DOHH2 (cell line): Measurements from ENCODE around the gene UNC5B.

ENCODE experiments used
- H3F3A ChIP-seq: fragments of 200-600 bp; sonication (generic), shearing (Covaris generic); 2 replicates; pipeline ENCODE4 v1.6.0; 2016; ENCODE audit warnings: antibody characterized with exemption, mild to moderate bottlenecking; ENCODE audit not compliant: control insufficient read depth, insufficient read depth
- H3K27ac ChIP-seq: fragments of 200-600 bp; sonication (generic); 2 replicates; pipeline ENCODE4 v1.5.1; 2014; ENCODE audit warnings: low read depth, mild to moderate bottlenecking, low read length, moderate library complexity
- H3K27me3 ChIP-seq: fragments of 200-600 bp; sonication (generic); 2 replicates; pipeline ENCODE4 v1.6.1; 2014; ENCODE audit warnings: mild to moderate bottlenecking, low read length, mixed read lengths; ENCODE audit not compliant: control insufficient read depth
- H3K36me3 ChIP-seq: fragments of 200-600 bp; sonication (generic); 2 replicates; pipeline ENCODE4 v1.6.1; 2014; ENCODE audit warnings: mild to moderate bottlenecking, low read length, moderate library complexity, mixed read lengths; ENCODE audit not compliant: control insufficient read depth
- H3K4me1 ChIP-seq: fragments of 200-600 bp; sonication (generic); 2 replicates; pipeline ENCODE4 v1.6.1; 2014; ENCODE audit warnings: mild to moderate bottlenecking, low read length, mixed read lengths; ENCODE audit not compliant: control insufficient read depth
- H3K4me2 ChIP-seq: fragments of 200-600 bp; sonication (generic); 2 replicates; pipeline ENCODE4 v1.6.0; 2014; ENCODE audit warnings: mild to moderate bottlenecking, low read length, moderate library complexity
- H3K4me3 ChIP-seq: fragments of 200-600 bp; sonication (generic); 2 replicates; pipeline ENCODE4 v1.5.1; 2014; ENCODE audit warnings: mild to moderate bottlenecking, low read length, mixed read lengths
- H3K79me2 ChIP-seq: fragments of 200-600 bp; sonication (generic); 2 replicates; pipeline ENCODE4 v1.6.1; 2014; ENCODE audit warnings: mild to moderate bottlenecking, low read length, mixed read lengths; ENCODE audit not compliant: control insufficient read depth
- H3K9me2 ChIP-seq: fragments of 200-600 bp; sonication (generic); replicated peaks from 2 replicates; pipeline ENCODE4 v1.6.1; 2014; ENCODE audit warnings: mild to moderate bottlenecking, low read length, mixed read lengths; ENCODE audit not compliant: control insufficient read depth
- H3K9me3 ChIP-seq: fragments of 200-600 bp; sonication (generic); 2 replicates; pipeline ENCODE4 v1.6.1; 2014; ENCODE audit warnings: antibody characterized with exemption, low read length, mixed read lengths; ENCODE audit not compliant: control insufficient read depth, insufficient read depth
- H4K20me1 ChIP-seq: fragments of 200-600 bp; sonication (generic); 2 replicates; pipeline ENCODE4 v1.6.0; 2014; ENCODE audit warnings: low read depth, mild to moderate bottlenecking, antibody characterized with exemption, low read length, moderate library complexity; ENCODE audit not compliant: control insufficient read depth, insufficient read depth
- EZH2phosphoT487 ChIP-seq: fragments of 200-600 bp; sonication (generic); IDR thresholded peaks from 2 replicates; pipeline ENCODE4 v1.6.1; 2017; ENCODE audit warnings: borderline replicate concordance, mild to moderate bottlenecking, antibody characterized with exemption, low read length, moderate library complexity, mixed read lengths
- TF ChIP-seq, protein P1 (sequence below): fragments of 200-600 bp; sonication (generic); IDR thresholded peaks from one replicate; pipeline ENCODE4 v1.5.1; 2014; ENCODE audit warnings: antibody characterized with exemption, mild to moderate bottlenecking, low read depth, low read length; ENCODE audit not compliant: poor library complexity, severe bottlenecking

The UNC5B gene

DNA sequence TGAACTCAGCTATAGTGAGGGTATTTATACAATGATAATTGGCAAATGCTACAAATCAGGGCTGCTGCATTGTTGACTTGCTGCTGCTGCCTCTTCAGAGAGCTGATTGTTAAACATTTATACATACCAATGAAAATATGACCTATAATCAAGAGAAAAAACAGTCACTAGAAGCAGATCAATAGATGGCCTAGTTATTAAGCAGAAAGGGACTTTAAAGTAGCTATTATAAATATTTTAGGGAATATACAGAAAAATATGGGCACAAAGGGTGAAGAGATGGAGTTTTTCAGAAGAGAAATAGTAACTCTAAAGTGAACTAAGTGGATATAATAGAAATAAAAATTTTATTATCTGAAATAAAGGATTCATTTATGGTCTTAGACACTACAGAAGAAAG, 14.4 kb upstream of the UNC5B start:
- H3K27ac ChIP-seq, result no peak overlapping the region
- H3K79me2 ChIP-seq, result no peaks in the 10 kb centered on the region
- TF ChIP-seq, protein P1, sequence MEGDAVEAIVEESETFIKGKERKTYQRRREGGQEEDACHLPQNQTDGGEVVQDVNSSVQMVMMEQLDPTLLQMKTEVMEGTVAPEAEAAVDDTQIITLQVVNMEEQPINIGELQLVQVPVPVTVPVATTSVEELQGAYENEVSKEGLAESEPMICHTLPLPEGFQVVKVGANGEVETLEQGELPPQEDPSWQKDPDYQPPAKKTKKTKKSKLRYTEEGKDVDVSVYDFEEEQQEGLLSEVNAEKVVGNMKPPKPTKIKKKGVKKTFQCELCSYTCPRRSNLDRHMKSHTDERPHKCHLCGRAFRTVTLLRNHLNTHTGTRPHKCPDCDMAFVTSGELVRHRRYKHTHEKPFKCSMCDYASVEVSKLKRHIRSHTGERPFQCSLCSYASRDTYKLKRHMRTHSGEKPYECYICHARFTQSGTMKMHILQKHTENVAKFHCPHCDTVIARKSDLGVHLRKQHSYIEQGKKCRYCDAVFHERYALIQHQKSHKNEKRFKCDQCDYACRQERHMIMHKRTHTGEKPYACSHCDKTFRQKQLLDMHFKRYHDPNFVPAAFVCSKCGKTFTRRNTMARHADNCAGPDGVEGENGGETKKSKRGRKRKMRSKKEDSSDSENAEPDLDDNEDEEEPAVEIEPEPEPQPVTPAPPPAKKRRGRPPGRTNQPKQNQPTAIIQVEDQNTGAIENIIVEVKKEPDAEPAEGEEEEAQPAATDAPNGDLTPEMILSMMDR, result no peak
- TF ChIP-seq EZH2phosphoT487, result no peak
- H3K4me2 ChIP-seq, result no peak overlapping the region
- no peaks in the 10 kb centered on the region for H4K20me1 ChIP-seq
- peaks cover 6% of the 10 kb centered on the region; the same call in 1 of the 2 replicates for H3K27me3 ChIP-seq
- no peaks in the 10 kb centered on the region for H3K9me3 ChIP-seq
- H3F3A ChIP-seq, result no peaks in the 10 kb centered on the region
- H3K4me3 ChIP-seq, result no peak overlapping the region
- no peaks in the 10 kb centered on the region for H3K4me1 ChIP-seq
- no peaks in the 10 kb centered on the region for H3K36me3 ChIP-seq
- H3K9me2 ChIP-seq, result no peaks in the 10 kb centered on the region

DNA sequence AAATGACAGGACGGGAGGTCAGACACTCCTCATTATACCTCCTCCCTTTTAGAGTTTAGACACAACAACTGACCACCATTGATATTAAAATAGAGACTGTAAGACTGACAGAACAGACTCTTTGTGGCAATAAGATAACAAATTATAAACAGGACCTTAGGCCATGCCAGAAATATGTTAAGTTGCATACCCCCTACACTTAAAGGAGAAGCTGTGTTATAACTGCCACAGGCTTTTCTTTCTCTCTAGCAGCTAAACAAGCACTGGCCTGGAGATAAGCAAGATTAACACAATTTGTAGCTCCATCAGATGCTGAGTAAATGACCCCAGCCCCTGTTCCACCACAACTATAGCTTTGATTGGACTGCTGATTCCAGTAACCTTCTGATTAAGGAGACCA, 10.5 kb upstream of the UNC5B start:
- Histone ChIP-seq H3K9me2 (no peaks in the 10 kb centered on the region), H3K4me1 (no peaks in the 10 kb centered on the region), H3K27me3 (peaks cover 16% of the 10 kb centered on the region; the same call in 1 of the 2 replicates), H3K79me2 (no peaks in the 10 kb centered on the region), H3K9me3 (no peaks in the 10 kb centered on the region), H3K4me2 (no peak overlapping the region), H3K36me3 (no peaks in the 10 kb centered on the region), H4K20me1 (no peaks in the 10 kb centered on the region), H3F3A (no peaks in the 10 kb centered on the region), H3K4me3 (no peak overlapping the region), H3K27ac (no peak overlapping the region)
- no peak for TF ChIP-seq EZH2phosphoT487
- TF ChIP-seq, protein P1, result no peak

DNA sequence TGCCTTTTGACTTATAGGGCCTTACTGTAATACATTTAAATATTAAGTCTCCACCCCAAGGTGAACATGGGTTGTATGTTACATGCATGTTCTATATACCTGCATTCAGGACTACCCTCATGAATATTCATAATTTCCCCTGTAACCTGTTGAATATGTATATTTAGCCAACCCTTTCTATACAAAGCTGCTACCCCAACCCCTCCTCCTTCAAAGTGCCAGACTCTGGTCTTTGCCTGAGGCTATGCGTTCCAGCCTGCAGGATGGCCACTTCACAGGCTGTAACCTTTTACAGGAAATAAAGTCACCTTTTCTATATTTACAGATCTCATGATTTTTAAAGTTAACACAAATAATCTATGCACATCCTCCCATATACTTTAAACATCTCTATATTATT, 10.1 kb upstream of the UNC5B start:
- H3K9me2 ChIP-seq, result no peaks in the 10 kb centered on the region
- no peaks in the 10 kb centered on the region for H4K20me1 ChIP-seq
- H3K4me2 ChIP-seq, result no peak overlapping the region
- H3K36me3 ChIP-seq, result no peaks in the 10 kb centered on the region
- H3K4me1 ChIP-seq, result no peaks in the 10 kb centered on the region
- no peaks in the 10 kb centered on the region for H3F3A ChIP-seq
- peaks cover 18% of the 10 kb centered on the region; the same call in 1 of the 2 replicates for H3K27me3 ChIP-seq
- H3K79me2 ChIP-seq, result no peaks in the 10 kb centered on the region
- no peak overlapping the region for H3K27ac ChIP-seq
- no peak for TF ChIP-seq EZH2phosphoT487
- TF ChIP-seq, protein P1, result no peak
- H3K4me3 ChIP-seq, result no peak overlapping the region
- no peaks in the 10 kb centered on the region for H3K9me3 ChIP-seq

DNA sequence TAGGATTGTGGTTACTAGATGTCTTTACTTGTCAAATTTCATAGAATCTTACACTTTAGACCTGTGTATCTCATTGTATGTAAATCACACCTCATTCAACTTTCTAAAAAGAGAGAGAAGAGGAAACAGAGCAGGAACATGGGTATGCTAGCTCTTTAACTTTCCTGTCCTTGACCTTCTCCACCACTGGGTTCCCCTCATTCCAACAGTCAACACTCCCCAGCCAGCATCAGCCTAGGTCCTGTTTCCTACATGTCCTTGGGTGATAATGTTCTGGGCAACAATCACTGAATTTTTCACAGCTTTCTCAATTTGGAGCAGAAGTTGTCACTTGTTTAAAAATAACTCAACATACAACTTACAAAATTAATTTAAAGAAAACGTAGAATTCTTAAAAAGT, 9.2 kb upstream of the UNC5B start:
- no peaks in the 10 kb centered on the region for H4K20me1 ChIP-seq
- H3K9me3 ChIP-seq, result no peaks in the 10 kb centered on the region
- no peak overlapping the region for H3K27ac ChIP-seq
- TF ChIP-seq, protein P1, result no peak
- TF ChIP-seq EZH2phosphoT487, result no peak
- no peaks in the 10 kb centered on the region for H3K9me2 ChIP-seq
- no peak overlapping the region for H3K4me2 ChIP-seq
- H3K79me2 ChIP-seq, result no peaks in the 10 kb centered on the region
- no peaks in the 10 kb centered on the region for H3K4me1 ChIP-seq
- no peak overlapping the region for H3K4me3 ChIP-seq
- peaks cover 18% of the 10 kb centered on the region; the same call in 1 of the 2 replicates for H3K27me3 ChIP-seq
- H3K36me3 ChIP-seq, result no peaks in the 10 kb centered on the region
- H3F3A ChIP-seq, result no peaks in the 10 kb centered on the region
